Measurements from ENCODE around the gene UBE2E2.

DNA sequence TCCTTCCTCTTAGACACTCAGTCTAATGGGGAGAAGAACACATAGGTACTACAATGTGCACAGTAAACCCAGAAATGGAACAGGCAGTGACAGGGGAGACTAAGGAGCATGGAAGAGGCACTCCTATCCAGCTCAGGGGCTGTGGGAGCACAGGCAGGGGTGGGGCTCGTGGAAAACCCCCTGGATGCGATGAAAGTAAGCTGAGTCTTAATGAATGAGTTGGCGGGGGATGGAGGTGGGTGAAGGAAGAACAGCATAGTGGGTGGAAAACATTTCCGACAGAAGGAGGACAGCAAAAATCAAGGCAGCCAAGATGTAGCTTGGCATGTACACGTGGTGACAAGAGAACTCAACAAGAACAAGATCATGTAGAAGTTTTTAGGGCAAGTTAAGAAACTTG is 33.6 kb upstream of the UBE2E2 start:
- TF ChIP-seq, protein P1, sequence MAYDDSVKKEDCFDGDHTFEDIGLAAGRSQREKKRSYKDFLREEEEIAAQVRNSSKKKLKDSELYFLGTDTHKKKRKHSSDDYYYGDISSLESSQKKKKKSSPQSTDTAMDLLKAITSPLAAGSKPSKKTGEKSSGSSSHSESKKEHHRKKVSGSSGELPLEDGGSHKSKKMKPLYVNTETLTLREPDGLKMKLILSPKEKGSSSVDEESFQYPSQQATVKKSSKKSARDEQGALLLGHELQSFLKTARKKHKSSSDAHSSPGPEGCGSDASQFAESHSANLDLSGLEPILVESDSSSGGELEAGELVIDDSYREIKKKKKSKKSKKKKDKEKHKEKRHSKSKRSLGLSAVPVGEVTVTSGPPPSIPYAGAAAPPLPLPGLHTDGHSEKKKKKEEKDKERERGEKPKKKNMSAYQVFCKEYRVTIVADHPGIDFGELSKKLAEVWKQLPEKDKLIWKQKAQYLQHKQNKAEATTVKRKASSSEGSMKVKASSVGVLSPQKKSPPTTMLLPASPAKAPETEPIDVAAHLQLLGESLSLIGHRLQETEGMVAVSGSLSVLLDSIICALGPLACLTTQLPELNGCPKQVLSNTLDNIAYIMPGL (CRISPR knock-in tag; IDR thresholded peaks at IDR 0.05) = no peak
- TF ChIP-seq TEAD4 (CRISPR knock-in tag; IDR thresholded peaks at IDR 0.05) (no peak), IRF2 (CRISPR knock-in tag; IDR thresholded peaks at IDR 0.05; ENCODE audit: borderline replicate concordance, low read depth) (no peak), JUN (CRISPR knock-in tag; IDR thresholded peaks at IDR 0.05) (no peak), ATF1 (CRISPR knock-in tag; IDR thresholded peaks at IDR 0.05) (no peak), TP53 (CRISPR knock-in tag; IDR thresholded peaks at IDR 0.05) (no peak)
- TF ChIP-seq, protein P2, sequence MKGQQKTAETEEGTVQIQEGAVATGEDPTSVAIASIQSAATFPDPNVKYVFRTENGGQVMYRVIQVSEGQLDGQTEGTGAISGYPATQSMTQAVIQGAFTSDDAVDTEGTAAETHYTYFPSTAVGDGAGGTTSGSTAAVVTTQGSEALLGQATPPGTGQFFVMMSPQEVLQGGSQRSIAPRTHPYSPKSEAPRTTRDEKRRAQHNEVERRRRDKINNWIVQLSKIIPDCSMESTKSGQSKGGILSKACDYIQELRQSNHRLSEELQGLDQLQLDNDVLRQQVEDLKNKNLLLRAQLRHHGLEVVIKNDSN (CRISPR knock-in tag; IDR thresholded peaks at IDR 0.05) = no peak
- TF ChIP-seq, protein P3, sequence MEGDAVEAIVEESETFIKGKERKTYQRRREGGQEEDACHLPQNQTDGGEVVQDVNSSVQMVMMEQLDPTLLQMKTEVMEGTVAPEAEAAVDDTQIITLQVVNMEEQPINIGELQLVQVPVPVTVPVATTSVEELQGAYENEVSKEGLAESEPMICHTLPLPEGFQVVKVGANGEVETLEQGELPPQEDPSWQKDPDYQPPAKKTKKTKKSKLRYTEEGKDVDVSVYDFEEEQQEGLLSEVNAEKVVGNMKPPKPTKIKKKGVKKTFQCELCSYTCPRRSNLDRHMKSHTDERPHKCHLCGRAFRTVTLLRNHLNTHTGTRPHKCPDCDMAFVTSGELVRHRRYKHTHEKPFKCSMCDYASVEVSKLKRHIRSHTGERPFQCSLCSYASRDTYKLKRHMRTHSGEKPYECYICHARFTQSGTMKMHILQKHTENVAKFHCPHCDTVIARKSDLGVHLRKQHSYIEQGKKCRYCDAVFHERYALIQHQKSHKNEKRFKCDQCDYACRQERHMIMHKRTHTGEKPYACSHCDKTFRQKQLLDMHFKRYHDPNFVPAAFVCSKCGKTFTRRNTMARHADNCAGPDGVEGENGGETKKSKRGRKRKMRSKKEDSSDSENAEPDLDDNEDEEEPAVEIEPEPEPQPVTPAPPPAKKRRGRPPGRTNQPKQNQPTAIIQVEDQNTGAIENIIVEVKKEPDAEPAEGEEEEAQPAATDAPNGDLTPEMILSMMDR (IDR thresholded peaks at IDR 0.05) = no peak
- TF ChIP-seq, protein P4, sequence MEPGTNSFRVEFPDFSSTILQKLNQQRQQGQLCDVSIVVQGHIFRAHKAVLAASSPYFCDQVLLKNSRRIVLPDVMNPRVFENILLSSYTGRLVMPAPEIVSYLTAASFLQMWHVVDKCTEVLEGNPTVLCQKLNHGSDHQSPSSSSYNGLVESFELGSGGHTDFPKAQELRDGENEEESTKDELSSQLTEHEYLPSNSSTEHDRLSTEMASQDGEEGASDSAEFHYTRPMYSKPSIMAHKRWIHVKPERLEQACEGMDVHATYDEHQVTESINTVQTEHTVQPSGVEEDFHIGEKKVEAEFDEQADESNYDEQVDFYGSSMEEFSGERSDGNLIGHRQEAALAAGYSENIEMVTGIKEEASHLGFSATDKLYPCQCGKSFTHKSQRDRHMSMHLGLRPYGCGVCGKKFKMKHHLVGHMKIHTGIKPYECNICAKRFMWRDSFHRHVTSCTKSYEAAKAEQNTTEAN (CRISPR knock-in tag; IDR thresholded peaks at IDR 0.05) = no peak
- TF ChIP-seq, protein P5, sequence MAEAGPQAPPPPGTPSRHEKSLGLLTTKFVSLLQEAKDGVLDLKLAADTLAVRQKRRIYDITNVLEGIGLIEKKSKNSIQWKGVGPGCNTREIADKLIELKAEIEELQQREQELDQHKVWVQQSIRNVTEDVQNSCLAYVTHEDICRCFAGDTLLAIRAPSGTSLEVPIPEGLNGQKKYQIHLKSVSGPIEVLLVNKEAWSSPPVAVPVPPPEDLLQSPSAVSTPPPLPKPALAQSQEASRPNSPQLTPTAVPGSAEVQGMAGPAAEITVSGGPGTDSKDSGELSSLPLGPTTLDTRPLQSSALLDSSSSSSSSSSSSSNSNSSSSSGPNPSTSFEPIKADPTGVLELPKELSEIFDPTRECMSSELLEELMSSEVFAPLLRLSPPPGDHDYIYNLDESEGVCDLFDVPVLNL (CRISPR knock-in tag; IDR thresholded peaks at IDR 0.05; ENCODE audit: borderline replicate concordance, low read depth) = no peak

All from WTC11 (cell line).